Gastroesophageal sphincter (tissue), 3 donors: ENCODE data around the gene CDH15.

Source experiments
- CTCF ChIP-seq, 4 experiments: fragments of 200-600 bp in 2 of 4; fragments of 450-650 bp in 2 of 4; sonication (generic) in 1 of 4; IDR thresholded peaks; one replicate each; pipeline ENCODE4 v1.5.1; 2017 to 2019; ENCODE audit warnings: antibody characterized with exemption in 4 of 4, mild to moderate bottlenecking in 2 of 4, moderate library complexity in 2 of 4
- POLR2A ChIP-seq, 2 donors: fragments of 450-650 bp; IDR thresholded peaks; one replicate each; pipeline ENCODE4 v1.6.1; 2017; ENCODE audit warnings: antibody characterized with exemption in 2 of 2, mild to moderate bottlenecking in 2 of 2, moderate library complexity in 1 of 2
- POLR2AphosphoS5 ChIP-seq: sonication (generic); formaldehyde crosslinking; IDR thresholded peaks from one replicate; pipeline ENCODE4 v1.6.1; 2017; ENCODE audit warnings: antibody characterized with exemption

DNA sequence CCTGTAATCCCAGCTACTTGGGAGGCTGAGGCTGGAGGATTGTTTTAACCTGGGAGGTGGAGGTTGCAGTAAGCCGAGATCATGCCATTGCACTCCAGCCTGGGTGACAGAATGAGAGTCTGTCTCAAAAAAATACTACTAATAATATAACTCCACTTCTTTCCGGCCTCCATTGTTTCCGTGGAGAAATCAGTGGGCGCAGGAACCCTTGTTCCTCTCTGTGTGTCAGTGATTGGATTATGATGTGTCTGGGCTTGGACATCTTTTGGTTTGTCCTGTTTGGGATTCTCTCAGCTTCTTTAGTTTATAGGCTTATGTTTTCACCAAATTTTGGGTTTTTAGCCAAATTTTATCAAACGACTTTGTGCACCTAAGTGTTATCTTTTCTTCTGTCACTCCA lies 41.1 kb upstream of the CDH15 start:
- TF ChIP-seq CTCF (IDR thresholded peaks at IDR 0.05), result no peak
- no peak for TF ChIP-seq POLR2AphosphoS5
- no peak for TF ChIP-seq POLR2A (IDR thresholded peaks at IDR 0.05)
